K562 (cell line): ENCODE results near the gene BCL2L12. TPM values are rescaled to one million over a fixed set of nuclear protein-coding genes. Genes with fewer than 3 reads are reported as not detected.

ENCODE experiments used
- ARID1B ChIP-seq: fragments of 450-650 bp; IDR thresholded peaks from 2 replicates; pipeline ENCODE4 v1.6.1; 2016; ENCODE audit warnings: antibody characterized with exemption, mild to moderate bottlenecking, inconsistent platforms
- CBX3 ChIP-seq, 2 experiments: IDR thresholded peaks; 1 replicate in 1 of 2; 2 replicates in 1 of 2; pipeline ENCODE4 v1.6.1; 2012; ENCODE audit warnings: inconsistent platforms in 2 of 2, low read length in 2 of 2, borderline replicate concordance in 1 of 2, control low read depth in 1 of 2
- COPS2 ChIP-seq: fragments of 450-650 bp; conservative IDR thresholded peaks from 2 replicates; pipeline ENCODE4 v1.6.1; 2016; ENCODE audit warnings: mild to moderate bottlenecking, moderate library complexity
- FOXA1 ChIP-seq: fragments of 450-650 bp; IDR thresholded peaks from 2 replicates; pipeline ENCODE4 v1.6.1; 2016; ENCODE audit warnings: mild to moderate bottlenecking, borderline replicate concordance
- FOXJ3 ChIP-seq: sonication (generic); formaldehyde crosslinking; IDR thresholded peaks from 2 replicates; pipeline ENCODE4 v1.4.0; 2020; ENCODE audit warnings: mild to moderate bottlenecking, missing genetic modification reagents
- GATAD2A ChIP-seq: fragments of 450-650 bp; IDR thresholded peaks from 2 replicates; pipeline ENCODE4 v1.6.1; 2017
- HNRNPUL1 ChIP-seq: fragments of 200-400 bp; formaldehyde crosslinking; IDR thresholded peaks from 2 replicates; pipeline ENCODE4 v1.6.1; 2017; ENCODE audit warnings: low read length
- HSF4 ChIP-seq: fragments of 250-450 bp; sonication (Bioruptor Pico); IDR thresholded peaks from 2 replicates; pipeline ENCODE4 v2.1.2; 2022; ENCODE audit warnings: mild to moderate bottlenecking, moderate library complexity, borderline replicate concordance
- KDM1A ChIP-seq, 2 experiments: fragments of 450-650 bp; IDR thresholded peaks; 2 replicates each; pipeline ENCODE4 v1.6.1; 2016; ENCODE audit warnings: mild to moderate bottlenecking in 2 of 2
- LCOR ChIP-seq: sonication (generic); formaldehyde crosslinking; IDR thresholded peaks from 2 replicates; pipeline ENCODE4 v1.8.0; 2022; ENCODE audit warnings: mild to moderate bottlenecking, missing genetic modification reagents
- MTA1 ChIP-seq: fragments of 450-650 bp; IDR thresholded peaks from 2 replicates; pipeline ENCODE4 v1.6.1; 2017; ENCODE audit warnings: borderline replicate concordance
- NCOA4 ChIP-seq: fragments of 450-650 bp; IDR thresholded peaks from 2 replicates; pipeline ENCODE4 v1.6.1; 2018; ENCODE audit warnings: mild to moderate bottlenecking; ENCODE audit not compliant: partially characterized antibody
- PHB ChIP-seq: fragments of 250-450 bp; sonication (Bioruptor Pico); IDR thresholded peaks from 2 replicates; pipeline ENCODE4 v1.5.0; 2021
- POLR2AphosphoS2 ChIP-seq: IDR thresholded peaks from 2 replicates; pipeline ENCODE4 v1.6.1; 2012; ENCODE audit warnings: low read length, improper control_type of control experiment
- POLR3G ChIP-seq: IDR thresholded peaks from 2 replicates; pipeline ENCODE4 v1.6.1; 2011; ENCODE audit not compliant: insufficient read length, insufficient replicate concordance; ENCODE audit errors: extremely low read depth
- RAD21 ChIP-seq, 2 experiments: fragments of 250-450 bp in 1 of 2; fragments of 450-650 bp in 1 of 2; sonication (Bioruptor Pico) in 1 of 2; formaldehyde crosslinking in 1 of 2; IDR thresholded peaks in 1 of 2; conservative IDR thresholded peaks in 1 of 2; 2 replicates each; pipeline versions ENCODE4 v1.4.0 to v1.8.0; 2020 to 2022; ENCODE audit warnings: mild to moderate bottlenecking in 2 of 2, moderate library complexity in 1 of 2
- RBM22 ChIP-seq: fragments of 200-400 bp; formaldehyde crosslinking; IDR thresholded peaks from 2 replicates; pipeline ENCODE4 v1.6.1; 2018; ENCODE audit warnings: low read length, low read depth; ENCODE audit not compliant: poor library complexity, severe bottlenecking
- SNIP1 ChIP-seq: fragments of 450-650 bp; IDR thresholded peaks from 2 replicates; pipeline ENCODE4 v1.7.1; 2017; ENCODE audit warnings: low read depth, mild to moderate bottlenecking
- SREBF1 ChIP-seq: fragments of 150-350 bp; IDR thresholded peaks from 2 replicates; pipeline ENCODE4 v1.6.1; 2014; ENCODE audit warnings: antibody characterized with exemption, low read depth, low read length, borderline replicate concordance
- SRSF3 ChIP-seq: fragments of 200-400 bp; formaldehyde crosslinking; IDR thresholded peaks from 2 replicates; pipeline ENCODE4 v1.6.1; 2016; ENCODE audit warnings: mild to moderate bottlenecking, low read length, moderate library complexity; ENCODE audit not compliant: insufficient read depth
- ZNF41 ChIP-seq: fragments of 250-450 bp; sonication (Bioruptor Pico); conservative IDR thresholded peaks from 2 replicates; pipeline ENCODE4 v1.4.0; 2020; ENCODE audit warnings: mild to moderate bottlenecking
- ZNF696 ChIP-seq: fragments of 250-450 bp; sonication (Bioruptor Pico); conservative IDR thresholded peaks from 2 replicates; pipeline ENCODE4 v1.4.0; 2020; ENCODE audit warnings: mild to moderate bottlenecking, moderate library complexity
- polyA plus RNA-seq, 8 experiments: library from polyadenylated mRNA; depleted of rRNA in 4 of 8; stranded (reverse) in 5 of 8; unstranded in 3 of 8; fragments of >200 nt; fragmentation: Nextera tagmentation in 2 of 8; fragmentation: Illumina TruSeq in 1 of 8; extraction: Ambion mirVana in 2 of 8; extraction: Trizol in 1 of 8; gene quantifications; 2 replicates each; pipeline versions ENCODE4 v1.2.1 to v1.2.3, GENCODE V29; 2011 to 2014; ENCODE audit warnings: inconsistent platforms in 1 of 8, missing spikeins in 1 of 8
- total RNA-seq, 7 experiments: library from RNA; depleted of rRNA in 6 of 7; stranded (reverse); fragments of >200 nt in 6 of 7; fragmentation: Illumina TruSeq in 2 of 7; extraction: Trizol in 2 of 7; gene quantifications; 2 replicates each; pipeline versions ENCODE4 v1.2.1 to v1.2.3, GENCODE V29; 2011 to 2021; ENCODE audit warnings: low replicate concordance in 1 of 7
- TF ChIP-seq, protein P1 (sequence below): IDR thresholded peaks from 2 replicates; pipeline ENCODE4 v1.6.1; 2012; ENCODE audit warnings: low read depth, low read length, improper control_type of control experiment, borderline replicate concordance
- TF ChIP-seq, protein P2 (sequence below): sonication (generic); formaldehyde crosslinking; IDR thresholded peaks from 2 replicates; pipeline ENCODE4 v1.4.0; 2020; ENCODE audit warnings: mild to moderate bottlenecking, missing genetic modification reagents
- TF ChIP-seq, protein P3 (sequence below): fragments of 450-650 bp; IDR thresholded peaks from one replicate; pipeline ENCODE4 v1.6.1; 2018; ENCODE audit warnings: mild to moderate bottlenecking, moderate library complexity; ENCODE audit not compliant: partially characterized antibody

BCL2L12 gene
- total and polyA plus RNA-seq, 9 of the 15 experiments (the other 6 are each of a cell fraction or from before 2014, with no cell fraction given) = 7.4 to 263 (median 81.2) TPM

- TF ChIP-seq, protein P1, sequence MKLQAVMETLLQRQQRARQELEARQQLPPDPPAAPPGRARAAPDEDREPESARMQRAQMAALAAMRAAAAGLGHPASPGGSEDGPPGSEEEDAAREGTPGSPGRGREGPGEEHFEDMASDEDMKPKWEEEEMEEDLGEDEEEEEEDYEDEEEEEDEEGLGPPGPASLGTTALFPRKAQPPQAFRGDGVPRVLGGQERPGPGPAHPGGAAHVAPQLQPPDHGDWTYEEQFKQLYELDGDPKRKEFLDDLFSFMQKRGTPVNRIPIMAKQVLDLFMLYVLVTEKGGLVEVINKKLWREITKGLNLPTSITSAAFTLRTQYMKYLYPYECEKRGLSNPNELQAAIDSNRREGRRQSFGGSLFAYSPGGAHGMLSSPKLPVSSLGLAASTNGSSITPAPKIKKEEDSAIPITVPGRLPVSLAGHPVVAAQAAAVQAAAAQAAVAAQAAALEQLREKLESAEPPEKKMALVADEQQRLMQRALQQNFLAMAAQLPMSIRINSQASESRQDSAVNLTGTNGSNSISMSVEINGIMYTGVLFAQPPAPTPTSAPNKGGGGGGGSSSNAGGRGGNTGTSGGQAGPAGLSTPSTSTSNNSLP = no peak
- no peak for TF ChIP-seq RAD21 (CRISPR knock-in tag; conservative IDR thresholded peaks at IDR 0.05 in 1 of 2, IDR thresholded peaks at IDR 0.05 in 1 of 2)
- no peak for TF ChIP-seq HNRNPUL1
- no peak for TF ChIP-seq COPS2
- no peak for TF ChIP-seq ZNF41 (CRISPR knock-in tag)
- TF ChIP-seq ARID1B = peak; percentile 28; the same call in 1 of the 2 replicates
- no peak for TF ChIP-seq ZNF696 (CRISPR knock-in tag)
- TF ChIP-seq, protein P2, sequence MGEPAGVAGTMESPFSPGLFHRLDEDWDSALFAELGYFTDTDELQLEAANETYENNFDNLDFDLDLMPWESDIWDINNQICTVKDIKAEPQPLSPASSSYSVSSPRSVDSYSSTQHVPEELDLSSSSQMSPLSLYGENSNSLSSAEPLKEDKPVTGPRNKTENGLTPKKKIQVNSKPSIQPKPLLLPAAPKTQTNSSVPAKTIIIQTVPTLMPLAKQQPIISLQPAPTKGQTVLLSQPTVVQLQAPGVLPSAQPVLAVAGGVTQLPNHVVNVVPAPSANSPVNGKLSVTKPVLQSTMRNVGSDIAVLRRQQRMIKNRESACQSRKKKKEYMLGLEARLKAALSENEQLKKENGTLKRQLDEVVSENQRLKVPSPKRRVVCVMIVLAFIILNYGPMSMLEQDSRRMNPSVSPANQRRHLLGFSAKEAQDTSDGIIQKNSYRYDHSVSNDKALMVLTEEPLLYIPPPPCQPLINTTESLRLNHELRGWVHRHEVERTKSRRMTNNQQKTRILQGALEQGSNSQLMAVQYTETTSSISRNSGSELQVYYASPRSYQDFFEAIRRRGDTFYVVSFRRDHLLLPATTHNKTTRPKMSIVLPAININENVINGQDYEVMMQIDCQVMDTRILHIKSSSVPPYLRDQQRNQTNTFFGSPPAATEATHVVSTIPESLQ (CRISPR knock-in tag) = no peak; the same call in 1 of the 2 replicates
- 0 out of 2 replicates have a peak, but pooled peaks have one; percentile 54 for TF ChIP-seq LCOR
- no peak for TF ChIP-seq SRSF3
- TF ChIP-seq MTA1 = 0 out of 2 replicates have a peak, but pooled peaks have one; percentile 10
- TF ChIP-seq, protein P3, sequence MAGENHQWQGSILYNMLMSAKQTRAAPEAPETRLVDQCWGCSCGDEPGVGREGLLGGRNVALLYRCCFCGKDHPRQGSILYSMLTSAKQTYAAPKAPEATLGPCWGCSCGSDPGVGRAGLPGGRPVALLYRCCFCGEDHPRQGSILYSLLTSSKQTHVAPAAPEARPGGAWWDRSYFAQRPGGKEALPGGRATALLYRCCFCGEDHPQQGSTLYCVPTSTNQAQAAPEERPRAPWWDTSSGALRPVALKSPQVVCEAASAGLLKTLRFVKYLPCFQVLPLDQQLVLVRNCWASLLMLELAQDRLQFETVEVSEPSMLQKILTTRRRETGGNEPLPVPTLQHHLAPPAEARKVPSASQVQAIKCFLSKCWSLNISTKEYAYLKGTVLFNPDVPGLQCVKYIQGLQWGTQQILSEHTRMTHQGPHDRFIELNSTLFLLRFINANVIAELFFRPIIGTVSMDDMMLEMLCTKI = no peak
- TF ChIP-seq POLR3G = no peak
- TF ChIP-seq HSF4 = no peak
- TF ChIP-seq FOXA1 = no peak
- TF ChIP-seq FOXJ3 = no peak
- TF ChIP-seq KDM1A (IDR thresholded peaks at IDR 0.05) = peak in 1 of 2 experiments; percentile 32; a peak in 1 of 4 replicates
- TF ChIP-seq SREBF1 = 0 out of 2 replicates have a peak, but pooled peaks have one; percentile 19
- no peak for TF ChIP-seq GATAD2A
- no peak for TF ChIP-seq CBX3 (IDR thresholded peaks at IDR 0.05; ENCODE audit: borderline replicate concordance in 1 of 2, low read length in 2 of 2)
- TF ChIP-seq POLR2AphosphoS2 = no peak
- TF ChIP-seq PHB (CRISPR knock-in tag) = no peak
- no peak for TF ChIP-seq RBM22
- no peak for TF ChIP-seq SNIP1
- no peak for TF ChIP-seq NCOA4
Observed at GRCh38 chr19:49665351-49666119, at the start of gene BCL2L12, which contains the start of gene IRF3 (continued).
